ENCODE results near the gene TCEAL1.
"Not testable (repeated sequence)": the region's sequence is repeated elsewhere in the genome, so short reads cannot be mapped to it uniquely, and the experiment has no call there.

The TCEAL1 gene

GRCh38 chrX:103637604-103638338 lies 9.0 kb downstream of the TCEAL1 start:
- no peak for DNase-seq

GRCh38 chrX:103638479-103639346 lies 9.9 kb downstream of the TCEAL1 start:
- not testable (repeated sequence) for DNase-seq

- DNase-seq, result no peak
Observed at GRCh38 chrX:103640401-103641155, 11.8 kb downstream of the TCEAL1 start.

GRCh38 chrX:103644125-103644524 lies 15.3 kb downstream of the TCEAL1 start:
- DNase-seq, result no peak

- DNase-seq, result no peak
Observed at GRCh38 chrX:103647630-103648029, 18.9 kb downstream of the TCEAL1 start.

- DNase-seq, result no peak
Observed at GRCh38 chrX:103651151-103651773, 22.5 kb downstream of the TCEAL1 start.

- DNase-seq, result not testable (repeated sequence)
Observed at GRCh38 chrX:103655230-103656000, 26.6 kb downstream of the TCEAL1 start.

- no peak for DNase-seq
Observed at GRCh38 chrX:103656617-103657016, 27.8 kb downstream of the TCEAL1 start.

- not testable (repeated sequence) for DNase-seq
Observed at GRCh38 chrX:103657066-103657465, 28.3 kb downstream of the TCEAL1 start.

GRCh38 chrX:103658681-103659433 lies 30.1 kb downstream of the TCEAL1 start:
- no peak for DNase-seq

- not testable (repeated sequence) for DNase-seq
Observed at GRCh38 chrX:103659460-103659859, 30.7 kb downstream of the TCEAL1 start.

- no peak for DNase-seq
Observed at GRCh38 chrX:103663981-103664762, 35.4 kb downstream of the TCEAL1 start.

- DNase-seq, result no peak
Observed at GRCh38 chrX:103666202-103667107, 37.7 kb downstream of the TCEAL1 start.

- no peak for DNase-seq
Observed at GRCh38 chrX:103669745-103670144, 41.0 kb downstream of the TCEAL1 start.

GRCh38 chrX:103674531-103675454 lies 46.0 kb downstream of the TCEAL1 start:
- no peak for DNase-seq

- DNase-seq, result no peak
Observed at GRCh38 chrX:103678199-103678993, 49.6 kb downstream of the TCEAL1 start.

Data from NCI-H524 treated with DMSO at 0.1 percent for 48 hours (cell line).